Esophagus mucosa (tissue), 1 donor: ENCODE data around the gene GDAP2. TPM values are rescaled to one million over a fixed set of nuclear protein-coding genes. Genes with fewer than 3 reads are reported as not detected.

ENCODE experiments used
- total RNA-seq: library from RNA; stranded (reverse); gene quantifications from one replicate; pipeline ENCODE4 v1.2.4, GENCODE V29; 2023
- donor health status: DM: yes; HTN: yes; CAD: no.

The GDAP2 gene
- total RNA-seq, 1 donor from 2014 or later: 17.4 TPM

Other genes with a start within 250 kb of the GDAP2 start
- 22.6 TPM for gene WDR3, start 118 bp upstream of the GDAP2 start, total RNA-seq